Stimulated activated CD4-positive, alpha-beta T cell treated with anti-CD3 and anti-CD28 coated beads, Interleukin-2, amount 100 ng/mL, for 24 hours (primary cell): ENCODE data around the gene GAB2.
A peak's percentile ranks its signal among the peaks of the same experiment; 100 is the strongest.

Experiments
- DNase-seq, 2 donors: peaks; one replicate each; pipeline ENCODE4 v3.0.0-alpha.2; 2020

The GAB2 gene

GRCh38 chr11:78427615-78428265 is 10.1 kb upstream of the GAB2 start:
- DNase-seq = no peak

GRCh38 chr11:78426845-78427244 is 9.2 kb upstream of the GAB2 start:
- no peak for DNase-seq

GRCh38 chr11:78425399-78426070 is 7.9 kb upstream of the GAB2 start:
- DNase-seq = no peak

GRCh38 chr11:78424334-78425270 is 7.0 kb upstream of the GAB2 start:
- DNase-seq = no peak

GRCh38 chr11:78423241-78423640 is 5.6 kb upstream of the GAB2 start:
- DNase-seq = no peak

- DNase-seq = peak; percentile 57 to 60
These were observed 3.2 kb upstream of the GAB2 start for GRCh38 chr11:78420796-78421209.

GRCh38 chr11:78420255-78420764 is 2.7 kb upstream of the GAB2 start:
- DNase-seq = peak; percentile 61 to 63

- no peak for DNase-seq
These were observed 1.7 kb upstream of the GAB2 start for GRCh38 chr11:78419327-78419726.

GRCh38 chr11:78418584-78419211 is 1.1 kb upstream of the GAB2 start:
- DNase-seq = no peak

- DNase-seq = peak; percentile 73 to 78
These were observed 416 bp upstream of the GAB2 start for GRCh38 chr11:78417888-78418583.

GRCh38 chr11:78416285-78417174 is 1.1 kb downstream of the GAB2 start:
- peak; percentile 75 to 77 for DNase-seq

GRCh38 chr11:78415338-78415737 is 2.3 kb downstream of the GAB2 start:
- DNase-seq = no peak

- no peak for DNase-seq
These were observed 3.1 kb downstream of the GAB2 start for GRCh38 chr11:78414321-78415051.

GRCh38 chr11:78408619-78409018 is 9.0 kb downstream of the GAB2 start:
- no peak for DNase-seq

GRCh38 chr11:78406568-78407196 is 10.9 kb downstream of the GAB2 start:
- no peak for DNase-seq

GRCh38 chr11:78405805-78406204 is 11.8 kb downstream of the GAB2 start:
- no peak for DNase-seq

- DNase-seq = no peak
These were observed 13.8 kb downstream of the GAB2 start for GRCh38 chr11:78403781-78404180.

- no peak for DNase-seq
These were observed 14.8 kb downstream of the GAB2 start for GRCh38 chr11:78402847-78403246.

GRCh38 chr11:78400702-78401101 is 16.9 kb downstream of the GAB2 start:
- no peak for DNase-seq

- DNase-seq = no peak
These were observed 17.5 kb downstream of the GAB2 start for GRCh38 chr11:78400116-78400515.
